DOHH2 (cell line): ENCODE data around the gene FBXO24.

Source experiments
- H3F3A ChIP-seq: fragments of 200-600 bp; sonication (generic), shearing (Covaris generic); 2 replicates; pipeline ENCODE4 v1.6.0; 2016; ENCODE audit warnings: antibody characterized with exemption, mild to moderate bottlenecking; ENCODE audit not compliant: control insufficient read depth, insufficient read depth
- H3K27ac ChIP-seq: fragments of 200-600 bp; sonication (generic); 2 replicates; pipeline ENCODE4 v1.5.1; 2014; ENCODE audit warnings: low read depth, mild to moderate bottlenecking, low read length, moderate library complexity
- H3K27me3 ChIP-seq: fragments of 200-600 bp; sonication (generic); 2 replicates; pipeline ENCODE4 v1.6.1; 2014; ENCODE audit warnings: mild to moderate bottlenecking, low read length, mixed read lengths; ENCODE audit not compliant: control insufficient read depth
- H3K36me3 ChIP-seq: fragments of 200-600 bp; sonication (generic); 2 replicates; pipeline ENCODE4 v1.6.1; 2014; ENCODE audit warnings: mild to moderate bottlenecking, low read length, moderate library complexity, mixed read lengths; ENCODE audit not compliant: control insufficient read depth
- H3K4me1 ChIP-seq: fragments of 200-600 bp; sonication (generic); 2 replicates; pipeline ENCODE4 v1.6.1; 2014; ENCODE audit warnings: mild to moderate bottlenecking, low read length, mixed read lengths; ENCODE audit not compliant: control insufficient read depth
- H3K4me2 ChIP-seq: fragments of 200-600 bp; sonication (generic); 2 replicates; pipeline ENCODE4 v1.6.0; 2014; ENCODE audit warnings: mild to moderate bottlenecking, low read length, moderate library complexity
- H3K4me3 ChIP-seq: fragments of 200-600 bp; sonication (generic); 2 replicates; pipeline ENCODE4 v1.5.1; 2014; ENCODE audit warnings: mild to moderate bottlenecking, low read length, mixed read lengths
- H3K79me2 ChIP-seq: fragments of 200-600 bp; sonication (generic); 2 replicates; pipeline ENCODE4 v1.6.1; 2014; ENCODE audit warnings: mild to moderate bottlenecking, low read length, mixed read lengths; ENCODE audit not compliant: control insufficient read depth
- H3K9me2 ChIP-seq: fragments of 200-600 bp; sonication (generic); replicated peaks from 2 replicates; pipeline ENCODE4 v1.6.1; 2014; ENCODE audit warnings: mild to moderate bottlenecking, low read length, mixed read lengths; ENCODE audit not compliant: control insufficient read depth
- H3K9me3 ChIP-seq: fragments of 200-600 bp; sonication (generic); 2 replicates; pipeline ENCODE4 v1.6.1; 2014; ENCODE audit warnings: antibody characterized with exemption, low read length, mixed read lengths; ENCODE audit not compliant: control insufficient read depth, insufficient read depth
- H4K20me1 ChIP-seq: fragments of 200-600 bp; sonication (generic); 2 replicates; pipeline ENCODE4 v1.6.0; 2014; ENCODE audit warnings: low read depth, mild to moderate bottlenecking, antibody characterized with exemption, low read length, moderate library complexity; ENCODE audit not compliant: control insufficient read depth, insufficient read depth
- EZH2phosphoT487 ChIP-seq: fragments of 200-600 bp; sonication (generic); IDR thresholded peaks from 2 replicates; pipeline ENCODE4 v1.6.1; 2017; ENCODE audit warnings: borderline replicate concordance, mild to moderate bottlenecking, antibody characterized with exemption, low read length, moderate library complexity, mixed read lengths
- TF ChIP-seq, protein P1 (sequence below): fragments of 200-600 bp; sonication (generic); IDR thresholded peaks from one replicate; pipeline ENCODE4 v1.5.1; 2014; ENCODE audit warnings: antibody characterized with exemption, mild to moderate bottlenecking, low read depth, low read length; ENCODE audit not compliant: poor library complexity, severe bottlenecking

The FBXO24 gene

GRCh38 chr7:100544386-100544785, 41.7 kb upstream of the FBXO24 start:
- Histone ChIP-seq H3K9me3 (no peaks in the 10 kb centered on the region), H4K20me1 (no peaks in the 10 kb centered on the region), H3K9me2 (no peaks in the 10 kb centered on the region), H3K27ac (no peak overlapping the region), H3K4me2 (peak overlapping the region; percentile 21), H3K4me1 (peaks cover 80% of the 10 kb centered on the region), H3K27me3 (no peaks in the 10 kb centered on the region), H3F3A (peaks cover 15% of the 10 kb centered on the region), H3K4me3 (no peak overlapping the region), H3K36me3 (peaks cover 9% of the 10 kb centered on the region), H3K79me2 (peaks cover 67% of the 10 kb centered on the region)
- TF ChIP-seq, protein P1, sequence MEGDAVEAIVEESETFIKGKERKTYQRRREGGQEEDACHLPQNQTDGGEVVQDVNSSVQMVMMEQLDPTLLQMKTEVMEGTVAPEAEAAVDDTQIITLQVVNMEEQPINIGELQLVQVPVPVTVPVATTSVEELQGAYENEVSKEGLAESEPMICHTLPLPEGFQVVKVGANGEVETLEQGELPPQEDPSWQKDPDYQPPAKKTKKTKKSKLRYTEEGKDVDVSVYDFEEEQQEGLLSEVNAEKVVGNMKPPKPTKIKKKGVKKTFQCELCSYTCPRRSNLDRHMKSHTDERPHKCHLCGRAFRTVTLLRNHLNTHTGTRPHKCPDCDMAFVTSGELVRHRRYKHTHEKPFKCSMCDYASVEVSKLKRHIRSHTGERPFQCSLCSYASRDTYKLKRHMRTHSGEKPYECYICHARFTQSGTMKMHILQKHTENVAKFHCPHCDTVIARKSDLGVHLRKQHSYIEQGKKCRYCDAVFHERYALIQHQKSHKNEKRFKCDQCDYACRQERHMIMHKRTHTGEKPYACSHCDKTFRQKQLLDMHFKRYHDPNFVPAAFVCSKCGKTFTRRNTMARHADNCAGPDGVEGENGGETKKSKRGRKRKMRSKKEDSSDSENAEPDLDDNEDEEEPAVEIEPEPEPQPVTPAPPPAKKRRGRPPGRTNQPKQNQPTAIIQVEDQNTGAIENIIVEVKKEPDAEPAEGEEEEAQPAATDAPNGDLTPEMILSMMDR: no peak
- TF ChIP-seq EZH2phosphoT487: no peak

DNA sequence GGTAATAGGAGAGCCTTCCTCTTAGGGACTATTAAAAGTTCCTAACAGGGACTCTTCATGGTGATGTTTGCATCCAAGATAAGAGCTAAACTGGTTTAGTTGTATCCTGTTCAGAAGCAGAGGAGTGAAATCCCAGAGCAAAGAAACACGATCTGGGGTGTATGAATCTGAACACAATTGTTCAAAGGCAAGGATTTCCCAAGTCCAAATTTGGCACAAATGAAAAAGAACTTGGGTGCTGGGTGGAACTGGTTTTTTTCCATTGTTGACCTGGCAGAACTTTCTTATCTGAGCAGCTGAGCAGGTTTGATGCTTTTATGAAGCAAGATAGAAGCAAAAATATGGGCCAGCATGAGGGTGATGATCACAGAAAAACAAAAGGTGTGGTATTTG, 41.2 kb upstream of the FBXO24 start:
- Histone ChIP-seq H3K9me2 (no peaks in the 10 kb centered on the region), H3K27ac (no peak overlapping the region), H3K36me3 (peaks cover 9% of the 10 kb centered on the region), H3F3A (peaks cover 15% of the 10 kb centered on the region), H3K4me3 (peak overlapping the region; percentile 24; the same call in 1 of the 2 replicates), H3K4me1 (peaks cover 82% of the 10 kb centered on the region), H3K4me2 (peak overlapping the region; percentile 34), H3K79me2 (peaks cover 63% of the 10 kb centered on the region), H4K20me1 (no peaks in the 10 kb centered on the region), H3K9me3 (no peaks in the 10 kb centered on the region), H3K27me3 (no peaks in the 10 kb centered on the region)
- TF ChIP-seq, protein P1: no peak
- TF ChIP-seq EZH2phosphoT487: no peak

DNA sequence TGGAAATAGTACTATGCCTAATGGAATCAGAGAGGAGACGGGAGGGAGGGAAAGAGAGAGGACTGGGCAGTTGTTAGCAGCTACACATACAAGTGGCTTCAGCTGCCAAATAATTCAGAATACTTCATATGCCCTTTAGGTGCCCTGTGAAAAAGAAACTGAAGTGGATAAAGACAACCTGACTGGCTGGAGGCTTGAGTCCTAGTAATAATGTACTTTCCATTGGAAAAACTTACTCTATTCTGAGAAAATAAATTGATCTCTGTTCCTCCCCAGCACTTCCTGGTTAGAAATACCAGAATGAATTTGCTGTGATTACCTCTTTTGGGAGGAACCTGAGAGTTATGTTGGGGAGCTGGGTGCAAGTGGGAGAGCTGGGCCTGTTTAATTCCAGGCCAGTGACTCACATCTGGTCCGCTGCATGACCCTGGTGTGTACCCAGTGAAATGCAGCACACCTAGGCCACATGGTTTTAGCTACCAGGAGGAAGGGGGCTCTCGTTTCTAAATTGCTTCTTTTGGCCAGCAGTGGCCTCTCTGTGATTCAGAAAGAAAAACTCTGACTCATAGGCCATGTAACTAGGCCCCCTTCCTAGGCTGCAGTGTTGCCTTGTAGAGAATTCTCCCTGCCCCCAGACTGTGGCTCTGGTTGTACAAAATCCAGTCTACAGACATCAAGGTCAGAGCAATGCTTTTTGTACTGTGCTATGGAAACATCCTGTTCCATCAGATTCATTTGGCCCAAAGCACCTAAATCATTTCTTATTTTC, 40.6 kb upstream of the FBXO24 start:
- TF ChIP-seq, protein P1: no peak
- no peak for TF ChIP-seq EZH2phosphoT487
- no peaks in the 10 kb centered on the region for H3K9me2 ChIP-seq
- H3K4me3 ChIP-seq: peak overlapping the region; percentile 24; the same call in 1 of the 2 replicates
- H3K27ac ChIP-seq: 0 out of 2 replicates have a peak overlapping the region, but pooled peaks have one; percentile 20
- H3K79me2 ChIP-seq: peaks cover 57% of the 10 kb centered on the region
- H4K20me1 ChIP-seq: no peaks in the 10 kb centered on the region
- H3K4me1 ChIP-seq: peaks cover 82% of the 10 kb centered on the region
- H3K9me3 ChIP-seq: no peaks in the 10 kb centered on the region
- H3F3A ChIP-seq: peaks cover 18% of the 10 kb centered on the region
- peak overlapping the region; percentile 34 for H3K4me2 ChIP-seq
- H3K27me3 ChIP-seq: no peaks in the 10 kb centered on the region
- peaks cover 13% of the 10 kb centered on the region for H3K36me3 ChIP-seq
